ENCODE measurements around the gene SPTB.

- TF ChIP-seq CTCF (IDR thresholded peaks at IDR 0.05; ENCODE audit: low read depth, low read length) (no peak), EZH2phosphoT487 (IDR thresholded peaks at IDR 0.05; ENCODE audit: low read depth) (no peak)
These were observed 11.6 kb upstream of the SPTB start for GRCh38 chr14:64891173-64891838.
